ENCODE results near the gene FAM241B. TPM values are rescaled to one million over a fixed set of nuclear protein-coding genes. Genes with fewer than 3 reads are reported as not detected.
A peak's percentile ranks its signal among the peaks of the same experiment; 100 is the strongest.

Gene FAM241B
- polyA plus RNA-seq, 3 donors from 2014 or later = 0.47 to 0.84 TPM; not detected in 1

- no peak overlapping the region for H3K4me3 Mint-ChIP-seq
- no peak for DNase-seq
- peaks cover 15 to 20% of the 10 kb centered on the region in 2 donors for H3K4me1 Mint-ChIP-seq
- H3K27me3 Mint-ChIP-seq (ENCODE audit: low read depth in 3 of 3) = peaks cover 0 to 14% (median 13%) of the 10 kb centered on the region in 3 donors
- no peaks in the 10 kb centered on the region for H3K9me3 Mint-ChIP-seq
- H3K27ac Mint-ChIP-seq = no peak overlapping the region
- H3K36me3 Mint-ChIP-seq = no peaks in the 10 kb centered on the region
These were observed 3.2 kb upstream of the FAM241B start for GRCh38 chr10:69626826-69627225.

- H3K27me3 Mint-ChIP-seq (ENCODE audit: low read depth in 3 of 3) = peaks cover 0 to 12% (median 8%) of the 10 kb centered on the region in 3 donors
- no peaks in the 10 kb centered on the region for H3K36me3 Mint-ChIP-seq
- peak overlapping the region in 3 of 5 donors; percentile 29 to 42 (median 37) for H3K4me3 Mint-ChIP-seq
These were observed 1.2 kb upstream of the FAM241B start for GRCh38 chr10:69628891-69629290.

GRCh38 chr10:69629519-69629896, 539 bp upstream of the FAM241B start:
- Mint-ChIP-seq H3K4me3 (peak overlapping the region in 2 of 5 donors; percentile 18 to 29), H3K4me1 (peaks cover 8 to 9% of the 10 kb centered on the region in 2 donors), H3K36me3 (no peaks in the 10 kb centered on the region), H3K9me3 (no peaks in the 10 kb centered on the region), H3K27me3 (ENCODE audit: low read depth in 3 of 3) (peaks cover 0 to 12% (median 6%) of the 10 kb centered on the region in 3 donors), H3K27ac (no peak overlapping the region)
- DNase-seq = no peak

More at GRCh38 chr10:69628891-69629290, 1.2 kb upstream of the FAM241B start:
- Mint-ChIP-seq H3K9me3 (no peaks in the 10 kb centered on the region), H3K4me1 (peaks cover 11 to 15% of the 10 kb centered on the region in 2 donors), H3K27ac (no peak overlapping the region)
- DNase-seq = no peak

GRCh38 chr10:69630651-69631400, 779 bp downstream of the FAM241B start:
- no peaks in the 10 kb centered on the region for H3K36me3 Mint-ChIP-seq
- peak overlapping the region in 1 of 6 donors; percentile 18 for H3K27ac Mint-ChIP-seq
- H3K27me3 Mint-ChIP-seq (ENCODE audit: low read depth in 3 of 3) = peaks cover 0 to 10% (median 6%) of the 10 kb centered on the region in 3 donors
- peak overlapping the region; percentile 33 to 76 (median 58) for H3K4me3 Mint-ChIP-seq
- peaks cover 6 to 8% of the 10 kb centered on the region in 2 donors for H3K4me1 Mint-ChIP-seq
- no peaks in the 10 kb centered on the region for H3K9me3 Mint-ChIP-seq
- no peak for DNase-seq

GRCh38 chr10:69631566-69631965, 1.5 kb downstream of the FAM241B start:
- H3K27me3 Mint-ChIP-seq (ENCODE audit: low read depth in 3 of 3) = peaks cover 2 to 10% (median 6%) of the 10 kb centered on the region in 3 donors
- no peaks in the 10 kb centered on the region for H3K9me3 Mint-ChIP-seq
- no peak for DNase-seq
- H3K36me3 Mint-ChIP-seq = no peaks in the 10 kb centered on the region
- peak overlapping the region in 1 of 6 donors; percentile 18 for H3K27ac Mint-ChIP-seq
- H3K4me1 Mint-ChIP-seq = peaks cover 6 to 8% of the 10 kb centered on the region in 2 donors
- H3K4me3 Mint-ChIP-seq = peak overlapping the region; percentile 33 to 76 (median 58)

- no peaks in the 10 kb centered on the region for H3K36me3 Mint-ChIP-seq
- peaks cover 6 to 10% (median 6%) of the 10 kb centered on the region in 3 donors for H3K27me3 Mint-ChIP-seq (ENCODE audit: low read depth in 3 of 3)
- DNase-seq = no peak
- H3K4me1 Mint-ChIP-seq = peaks cover 6 to 8% of the 10 kb centered on the region in 2 donors
- H3K27ac Mint-ChIP-seq = no peak overlapping the region
- H3K4me3 Mint-ChIP-seq = no peak overlapping the region
- no peaks in the 10 kb centered on the region for H3K9me3 Mint-ChIP-seq
These were observed 2.6 kb downstream of the FAM241B start for GRCh38 chr10:69632516-69633199.

GRCh38 chr10:69633673-69634635, 3.9 kb downstream of the FAM241B start:
- peaks cover 2 to 6% (median 4%) of the 10 kb centered on the region in 3 donors for H3K27me3 Mint-ChIP-seq (ENCODE audit: low read depth in 3 of 3)
- no peak for DNase-seq
- no peaks in the 10 kb centered on the region for H3K9me3 Mint-ChIP-seq
- peaks cover 6 to 8% of the 10 kb centered on the region in 2 donors for H3K4me1 Mint-ChIP-seq
- H3K36me3 Mint-ChIP-seq = no peaks in the 10 kb centered on the region
- H3K27ac Mint-ChIP-seq = no peak overlapping the region
- no peak overlapping the region for H3K4me3 Mint-ChIP-seq

- H3K36me3 Mint-ChIP-seq = no peaks in the 10 kb centered on the region
- H3K27me3 Mint-ChIP-seq (ENCODE audit: low read depth in 3 of 3) = peaks cover 2 to 6% (median 4%) of the 10 kb centered on the region in 3 donors
- no peak overlapping the region for H3K4me3 Mint-ChIP-seq
- DNase-seq = no peak
- H3K27ac Mint-ChIP-seq = no peak overlapping the region
- H3K4me1 Mint-ChIP-seq = peaks cover 4 to 6% of the 10 kb centered on the region in 2 donors
- H3K9me3 Mint-ChIP-seq = no peaks in the 10 kb centered on the region
These were observed 4.8 kb downstream of the FAM241B start for GRCh38 chr10:69634759-69635425.

- no peak overlapping the region for H3K4me3 Mint-ChIP-seq
- no peak for DNase-seq
- H3K27me3 Mint-ChIP-seq (ENCODE audit: low read depth in 3 of 3) = peaks cover 2 to 6% (median 4%) of the 10 kb centered on the region in 3 donors
- peaks cover 4 to 6% of the 10 kb centered on the region in 2 donors for H3K4me1 Mint-ChIP-seq
- H3K36me3 Mint-ChIP-seq = no peaks in the 10 kb centered on the region
- H3K27ac Mint-ChIP-seq = no peak overlapping the region
- H3K9me3 Mint-ChIP-seq = no peaks in the 10 kb centered on the region
These were observed 5.6 kb downstream of the FAM241B start for GRCh38 chr10:69635428-69636272.

GRCh38 chr10:69636273-69636575, 6.2 kb downstream of the FAM241B start:
- Mint-ChIP-seq H3K36me3 (no peaks in the 10 kb centered on the region), H3K4me3 (no peak overlapping the region), H3K4me1 (peaks cover 3 to 4% of the 10 kb centered on the region in 2 donors), H3K27me3 (ENCODE audit: low read depth in 3 of 3) (peaks cover 0 to 6% (median 4%) of the 10 kb centered on the region in 3 donors), H3K9me3 (no peaks in the 10 kb centered on the region), H3K27ac (no peak overlapping the region)
- DNase-seq = no peak

- Mint-ChIP-seq H3K4me1 (no peaks in the 10 kb centered on the region), H3K27ac (no peak overlapping the region), H3K27me3 (ENCODE audit: low read depth in 3 of 3) (peaks cover 0 to 6% (median 4%) of the 10 kb centered on the region in 3 donors), H3K36me3 (no peaks in the 10 kb centered on the region), H3K4me3 (no peak overlapping the region), H3K9me3 (no peaks in the 10 kb centered on the region)
- DNase-seq = no peak
These were observed 6.9 kb downstream of the FAM241B start for GRCh38 chr10:69636626-69637605.

All from immature natural killer cell (primary cell).